ENCODE results near the gene DGKE.

DGKE gene

GRCh38 chr17:56914581-56915273, 80.8 kb downstream of the DGKE start:
- H3K4me3 ChIP-seq (ENCODE audit: low read depth, low read length), result peak overlapping the region; percentile 99
- no peak for DNase-seq (ENCODE audit: low read depth)
- no peak for TF ChIP-seq CTCF (conservative IDR thresholded peaks at IDR 0.05; ENCODE audit: low read depth, low read length)

GRCh38 chr17:56917559-56918296, 83.8 kb downstream of the DGKE start:
- no peak overlapping the region for H3K4me3 ChIP-seq (ENCODE audit: low read depth, low read length)
- peak; percentile 53 for DNase-seq (ENCODE audit: low read depth)
- no peak for TF ChIP-seq CTCF (conservative IDR thresholded peaks at IDR 0.05; ENCODE audit: low read depth, low read length)

GRCh38 chr17:56918916-56919315, 85.0 kb downstream of the DGKE start:
- peak; percentile 46 for DNase-seq (ENCODE audit: low read depth)
- TF ChIP-seq CTCF (conservative IDR thresholded peaks at IDR 0.05; ENCODE audit: low read depth, low read length), result no peak
- no peak overlapping the region for H3K4me3 ChIP-seq (ENCODE audit: low read depth, low read length)
